CD4-positive, alpha-beta memory T cell (primary cell): ENCODE data around the gene LMTK3. TPM values are rescaled to one million over a fixed set of nuclear protein-coding genes. Genes with fewer than 3 reads are reported as not detected.

Experiments used
- CTCF ChIA-PET: fragments of 350-600 bp; sonication (Branson Sonifier 250); formaldehyde crosslinking; loops from one replicate; lab custom pipeline; 2021; ENCODE audit warnings: inconsistent platforms; ENCODE audit not compliant: partially characterized antibody; lab: Charles Lee
- POLR2A ChIA-PET: fragments of 350-600 bp; sonication (Branson Sonifier 250); formaldehyde crosslinking; loops from one replicate; lab custom pipeline; 2021; ENCODE audit not compliant: partially characterized antibody; lab: Charles Lee
- DNase-seq, 5 donors: peaks; one replicate each; pipeline versions ENCODE4 v3.0.0 to v3.0.0-alpha.2; 2020 to 2022; ENCODE audit warnings: mixed read lengths in 1 of 5
- H3K27ac ChIP-seq: one replicate; pipeline ENCODE4 v1.7.0; 2013; ENCODE audit warnings: low read depth, low read length
- H3K27me3 ChIP-seq: 2 replicates; pipeline ENCODE4 v1.7.0; 2013; ENCODE audit warnings: mild to moderate bottlenecking, low read length, moderate library complexity; ENCODE audit not compliant: insufficient read depth
- H3K36me3 ChIP-seq: 2 replicates; pipeline ENCODE4 v1.7.0; 2013; ENCODE audit warnings: mild to moderate bottlenecking, low read length, moderate library complexity; ENCODE audit not compliant: insufficient read depth
- H3K4me1 ChIP-seq: 2 replicates; pipeline ENCODE4 v1.7.0; 2013; ENCODE audit warnings: mild to moderate bottlenecking, low read length, moderate library complexity; ENCODE audit not compliant: insufficient read depth
- H3K4me3 ChIP-seq, 2 donors: one replicate each; pipeline ENCODE4 v1.7.0; 2013; ENCODE audit warnings: low read length in 2 of 2, mild to moderate bottlenecking in 1 of 2
- H3K9me3 ChIP-seq, 2 donors: one replicate each; pipeline ENCODE4 v1.7.0; 2013; ENCODE audit warnings: low read length in 2 of 2, control low read depth in 1 of 2; ENCODE audit not compliant: control insufficient read depth in 1 of 2
- H3K27ac Mint-ChIP-seq, 7 donors: one replicate each; pipeline ENCODE4 v1.8.0; 2020 to 2021; ENCODE audit warnings: mixed read lengths in 7 of 7, mild to moderate bottlenecking in 6 of 7, inconsistent platforms in 3 of 7, moderate library complexity in 3 of 7
- H3K27me3 Mint-ChIP-seq, 2 donors: one replicate each; pipeline ENCODE4 v1.8.0; 2020 to 2021; ENCODE audit warnings: mixed read lengths in 2 of 2
- H3K36me3 Mint-ChIP-seq, 2 donors: one replicate each; pipeline ENCODE4 v1.8.0; 2020 to 2021; ENCODE audit warnings: mixed read lengths in 2 of 2, inconsistent platforms in 1 of 2, mild to moderate bottlenecking in 1 of 2
- H3K4me1 Mint-ChIP-seq, 4 donors: one replicate each; pipeline ENCODE4 v1.8.0; 2020 to 2021; ENCODE audit warnings: mixed read lengths in 4 of 4, mild to moderate bottlenecking in 1 of 4
- H3K4me3 Mint-ChIP-seq, 8 donors: one replicate each; pipeline ENCODE4 v1.8.0; 2020 to 2021; ENCODE audit warnings: mixed read lengths in 8 of 8, mild to moderate bottlenecking in 7 of 8, moderate library complexity in 6 of 8, inconsistent platforms in 3 of 8
- H3K9me3 Mint-ChIP-seq, 8 donors: one replicate each; pipeline ENCODE4 v1.8.0; 2020 to 2021; ENCODE audit warnings: mixed read lengths in 8 of 8, mild to moderate bottlenecking in 5 of 8, inconsistent platforms in 3 of 8, moderate library complexity in 1 of 8
- intact Hi-C: fragments of 100-400 bp; cut with micrococcal nuclease; formaldehyde crosslinking; loops from one replicate; pipeline ENCODE4 v1.15.1; 2023
- polyA plus RNA-seq, 2 donors: library from polyadenylated mRNA; unstranded; fragments of 300-500 nt; fragmentation: Illumina TruSeq; gene quantifications; one replicate each; pipeline ENCODE4 v1.2.3, GENCODE V29; 2021
- total RNA-seq, 2 experiments: library from RNA; stranded (reverse); gene quantifications; one replicate each; pipeline ENCODE4 v1.2.3, GENCODE V29; 2021

The LMTK3 gene
- total and polyA plus RNA-seq, 4 experiments from 2014 or later, result 0.17 to 20.6 (median 18.5) TPM; not detected in 1

GRCh38 chr19:48445606-48446481 is 65.8 kb downstream of the LMTK3 start, which contains the start of gene GRWD1:
Gene GRWD1, plus strand, starts transcription at chr19:48445983. Its CDS starts 23 bp downstream, at chr19:48446006.
- H3K4me3 Mint-ChIP-seq, result peak within 1 kb of the TSS; percentile 86 to 94 (median 90)
- DNase-seq, result peak; percentile 91 to 99 (median 96)
- peak within 1 kb of the TSS; percentile 75 to 85 for H3K4me3 ChIP-seq
- POLR2A ChIA-PET, result interaction anchor here (0.8 to 2.3 kb wide), 12 partner anchors 22 to 126 kb away, joined by 3 to 7 read pairs (median 3); partner anchors contain the start of genes SYNGR4 and TMEM143
- no peaks in the 10 kb centered on the region for H3K27me3 ChIP-seq
- peak within 1 kb of the TSS; percentile 88 to 98 (median 94) for H3K27ac Mint-ChIP-seq
- intact Hi-C loops, result loop anchor here (1.0 to 5.0 kb wide), 9 partner anchors 23 to 1320 kb away; partner anchors contain the start of genes CYTH2, KDELR1, LMTK3 and SYNGR4
- no peaks in the 10 kb centered on the region for H3K9me3 ChIP-seq
- H3K4me1 Mint-ChIP-seq, result peaks cover 19 to 48% (median 32%) of the 10 kb centered on the region in 4 donors
- peak within 1 kb of the TSS; percentile 83 for H3K27ac ChIP-seq
- H3K36me3 ChIP-seq, result peaks cover 24% of the 10 kb centered on the region
- H3K4me1 ChIP-seq, result peaks cover 25% of the 10 kb centered on the region
- peaks cover 25 to 34% of the 10 kb centered on the region in 2 donors for H3K36me3 Mint-ChIP-seq
- peaks cover 10 to 17% of the 10 kb centered on the region in 2 donors for H3K27me3 Mint-ChIP-seq
- peaks cover 0 to 2% (median 0%) of the 10 kb centered on the region in 8 donors for H3K9me3 Mint-ChIP-seq
- CTCF ChIA-PET, result interaction anchor here (0.8 to 1.5 kb wide), 2 partner anchors 132 to 548 kb away, joined by 3 read pairs; partner anchors contain the start of genes GYS1 and RUVBL2

- Histone ChIP-seq H3K36me3 (peaks cover 17% of the 10 kb centered on the region), H3K4me1 (peaks cover 25% of the 10 kb centered on the region), H3K27me3 (no peaks in the 10 kb centered on the region), H3K4me3 (peak overlapping the region; percentile 75 to 85), H3K27ac (peak overlapping the region; percentile 83), H3K9me3 (no peaks in the 10 kb centered on the region)
- peaks cover 22 to 31% of the 10 kb centered on the region in 2 donors for H3K36me3 Mint-ChIP-seq
- peak overlapping the region; percentile 88 to 98 (median 94) for H3K27ac Mint-ChIP-seq
- intact Hi-C loops, result loop anchor here (1.0 to 5.0 kb wide), 9 partner anchors 24 to 1321 kb away; partner anchors contain the start of genes CYTH2, KDELR1, LMTK3 and SYNGR4
- POLR2A ChIA-PET, result interaction anchor here (0.9 to 2.3 kb wide), 8 partner anchors 23 to 125 kb away, joined by 3 to 7 read pairs (median 4); partner anchors contain the start of genes SYNGR4 and TMEM143
- CTCF ChIA-PET, result interaction anchor here (1.5 kb wide), 1 partner anchor 131 kb away, joined by 3 read pairs; no protein-coding TSS in a partner anchor
- H3K27me3 Mint-ChIP-seq, result peaks cover 10 to 17% of the 10 kb centered on the region in 2 donors
- H3K4me1 Mint-ChIP-seq, result peaks cover 19 to 48% (median 32%) of the 10 kb centered on the region in 4 donors
- DNase-seq, result no peak
- H3K4me3 Mint-ChIP-seq, result peak overlapping the region; percentile 86 to 94 (median 90)
- peaks cover 0 to 2% (median 0%) of the 10 kb centered on the region in 8 donors for H3K9me3 Mint-ChIP-seq
Observed at GRCh38 chr19:48445256-48445605, 66.4 kb downstream of the LMTK3 start.

- peak overlapping the region; percentile 83 for H3K27ac ChIP-seq
- peaks cover 25% of the 10 kb centered on the region for H3K4me1 ChIP-seq
- Mint-ChIP-seq H3K27me3 (peaks cover 10 to 17% of the 10 kb centered on the region in 2 donors), H3K27ac (peak overlapping the region; percentile 88 to 98 (median 94)), H3K4me3 (peak overlapping the region; percentile 86 to 94 (median 90)), H3K9me3 (peaks cover 0 to 2% (median 0%) of the 10 kb centered on the region in 8 donors), H3K4me1 (peaks cover 19 to 48% (median 32%) of the 10 kb centered on the region in 4 donors), H3K36me3 (peaks cover 22 to 29% of the 10 kb centered on the region in 2 donors)
- intact Hi-C loops, result loop anchor here (1.0 to 5.0 kb wide), 9 partner anchors 24 to 1321 kb away; partner anchors contain the start of genes CYTH2, KDELR1, LMTK3 and SYNGR4
- POLR2A ChIA-PET, result interaction anchor here (0.9 to 2.3 kb wide), 7 partner anchors 24 to 111 kb away, joined by 3 to 7 read pairs (median 4); partner anchors contain the start of genes SYNGR4 and TMEM143
- H3K4me3 ChIP-seq, result peak overlapping the region; percentile 75 to 85
- CTCF ChIA-PET, result interaction anchor here (1.5 kb wide), 1 partner anchor 131 kb away, joined by 3 read pairs; no protein-coding TSS in a partner anchor
- peak in 2 of 5 donors; percentile 11 to 13 for DNase-seq
- no peaks in the 10 kb centered on the region for H3K9me3 ChIP-seq
- H3K27me3 ChIP-seq, result no peaks in the 10 kb centered on the region
- H3K36me3 ChIP-seq, result peaks cover 14% of the 10 kb centered on the region
Observed at GRCh38 chr19:48444936-48445200, 66.8 kb downstream of the LMTK3 start.

- Mint-ChIP-seq H3K27ac (peak overlapping the region; percentile 72 to 98 (median 94)), H3K4me1 (peaks cover 19 to 48% (median 32%) of the 10 kb centered on the region in 4 donors), H3K36me3 (peaks cover 19 to 27% of the 10 kb centered on the region in 2 donors), H3K9me3 (peaks cover 0 to 2% (median 0%) of the 10 kb centered on the region in 8 donors), H3K4me3 (peak overlapping the region; percentile 86 to 94 (median 90)), H3K27me3 (peaks cover 10 to 17% of the 10 kb centered on the region in 2 donors)
- Histone ChIP-seq H3K27ac (no peak overlapping the region), H3K36me3 (peaks cover 8% of the 10 kb centered on the region), H3K9me3 (no peaks in the 10 kb centered on the region), H3K4me1 (peaks cover 25% of the 10 kb centered on the region), H3K27me3 (peaks cover 2% of the 10 kb centered on the region), H3K4me3 (peak overlapping the region; percentile 75 to 85)
- no peak for DNase-seq
- POLR2A ChIA-PET, result interaction anchor here (0.9 to 2.3 kb wide), 9 partner anchors 24 to 174 kb away, joined by 3 to 7 read pairs (median 4); partner anchors contain the start of genes RPL18, SYNGR4 and TMEM143
- CTCF ChIA-PET, result interaction anchor here (1.5 kb wide), 1 partner anchor 130 kb away, joined by 3 read pairs; no protein-coding TSS in a partner anchor
- intact Hi-C loops, result loop anchor here (2.0 kb wide), 4 partner anchors 46 to 124 kb away; partner anchors contain the start of gene KDELR1
Observed at GRCh38 chr19:48444129-48444935, 67.3 kb downstream of the LMTK3 start.

- peak overlapping the region; percentile 11 to 75 for H3K4me3 ChIP-seq
- H3K9me3 Mint-ChIP-seq, result peaks cover 0 to 2% (median 0%) of the 10 kb centered on the region in 8 donors
- CTCF ChIA-PET, result no interaction called here
Observed at GRCh38 chr19:48443731-48444128, 67.9 kb downstream of the LMTK3 start.

GRCh38 chr19:48443256-48443655 is 68.4 kb downstream of the LMTK3 start:
- Histone ChIP-seq H3K4me1 (peaks cover 25% of the 10 kb centered on the region), H3K27me3 (peaks cover 4% of the 10 kb centered on the region), H3K36me3 (peaks cover 2% of the 10 kb centered on the region), H3K9me3 (no peaks in the 10 kb centered on the region), H3K4me3 (no peak overlapping the region), H3K27ac (no peak overlapping the region)
- peaks cover 10 to 19% of the 10 kb centered on the region in 2 donors for H3K36me3 Mint-ChIP-seq
- intact Hi-C loops, result no loop called here
- peaks cover 12 to 17% of the 10 kb centered on the region in 2 donors for H3K27me3 Mint-ChIP-seq
- POLR2A ChIA-PET, result interaction anchor here (1.0 to 2.3 kb wide), 3 partner anchors 27 to 175 kb away, joined by 4 to 7 read pairs (median 5); partner anchors contain the start of genes RPL18 and TMEM143
- H3K27ac Mint-ChIP-seq, result no peak overlapping the region
- CTCF ChIA-PET, result no interaction called here
- peak in 4 of 5 donors; percentile 14 to 36 (median 24) for DNase-seq
- no peak overlapping the region for H3K4me3 Mint-ChIP-seq
- peaks cover 0 to 2% (median 0%) of the 10 kb centered on the region in 8 donors for H3K9me3 Mint-ChIP-seq
- H3K4me1 Mint-ChIP-seq, result peaks cover 18 to 43% (median 29%) of the 10 kb centered on the region in 4 donors

More at GRCh38 chr19:48443731-48444128, 67.9 kb downstream of the LMTK3 start:
- H3K4me1 ChIP-seq, result peaks cover 25% of the 10 kb centered on the region
- H3K27me3 ChIP-seq, result peaks cover 4% of the 10 kb centered on the region
- no peaks in the 10 kb centered on the region for H3K9me3 ChIP-seq
- Mint-ChIP-seq H3K4me3 (peak overlapping the region in 1 of 8 donors; percentile 88), H3K36me3 (peaks cover 15 to 24% of the 10 kb centered on the region in 2 donors), H3K27ac (no peak overlapping the region), H3K27me3 (peaks cover 12 to 17% of the 10 kb centered on the region in 2 donors), H3K4me1 (peaks cover 19 to 48% (median 31%) of the 10 kb centered on the region in 4 donors)
- H3K36me3 ChIP-seq, result peaks cover 7% of the 10 kb centered on the region
- no peak overlapping the region for H3K27ac ChIP-seq
- intact Hi-C loops, result loop anchor here (2.0 kb wide), 4 partner anchors 45 to 123 kb away; partner anchors contain the start of gene KDELR1
- DNase-seq, result peak in 2 of 5 donors; percentile 3 to 13
- POLR2A ChIA-PET, result interaction anchor here (1.0 to 2.3 kb wide), 3 partner anchors 26 to 175 kb away, joined by 4 to 7 read pairs (median 5); partner anchors contain the start of genes RPL18 and TMEM143
